ENCODE measurements around the gene HOATZ. TPM values are rescaled to one million over a fixed set of nuclear protein-coding genes. Genes with fewer than 3 reads are reported as not detected.

Gene HOATZ
- total and polyA plus RNA-seq, 2 donors from 2014 or later = not detected

GRCh38 chr11:111561791-111562325, 47.3 kb downstream of the HOATZ start:
- no peaks in the 10 kb centered on the region for H3K36me3 ChIP-seq (ENCODE audit: control insufficient read depth in 2 of 3, insufficient read depth in 3 of 3, low read length in 3 of 3)
- H3K9me3 ChIP-seq (ENCODE audit: control insufficient read depth in 2 of 3, insufficient read depth in 1 of 3, low read length in 3 of 3) = no peaks in the 10 kb centered on the region
- intact Hi-C loops (cut with DNase I) = no loop called here
- TF ChIP-seq CTCF (IDR thresholded peaks at IDR 0.05; ENCODE audit: borderline replicate concordance, extremely low read depth, insufficient read depth) = no peak
- FAIRE-seq (no peak), DNase-seq (no peak)
- peaks cover 0 to 2% (median 0%) of the 10 kb centered on the region in 3 donors for H3K4me1 ChIP-seq (ENCODE audit: control insufficient read depth in 2 of 3, insufficient read depth in 2 of 3, low read depth in 1 of 3, low read length in 3 of 3)
- no peak overlapping the region for H3K9ac ChIP-seq (ENCODE audit: low read length in 3 of 3)
- H3K27ac ChIP-seq (ENCODE audit: low read depth in 2 of 2, low read length in 2 of 2) = no peak overlapping the region
- H3K27me3 ChIP-seq (ENCODE audit: control insufficient read depth, insufficient read depth, low read length) = no peaks in the 10 kb centered on the region
- H3K4me3 ChIP-seq (ENCODE audit: low read length in 3 of 3) = no peak overlapping the region

DNA sequence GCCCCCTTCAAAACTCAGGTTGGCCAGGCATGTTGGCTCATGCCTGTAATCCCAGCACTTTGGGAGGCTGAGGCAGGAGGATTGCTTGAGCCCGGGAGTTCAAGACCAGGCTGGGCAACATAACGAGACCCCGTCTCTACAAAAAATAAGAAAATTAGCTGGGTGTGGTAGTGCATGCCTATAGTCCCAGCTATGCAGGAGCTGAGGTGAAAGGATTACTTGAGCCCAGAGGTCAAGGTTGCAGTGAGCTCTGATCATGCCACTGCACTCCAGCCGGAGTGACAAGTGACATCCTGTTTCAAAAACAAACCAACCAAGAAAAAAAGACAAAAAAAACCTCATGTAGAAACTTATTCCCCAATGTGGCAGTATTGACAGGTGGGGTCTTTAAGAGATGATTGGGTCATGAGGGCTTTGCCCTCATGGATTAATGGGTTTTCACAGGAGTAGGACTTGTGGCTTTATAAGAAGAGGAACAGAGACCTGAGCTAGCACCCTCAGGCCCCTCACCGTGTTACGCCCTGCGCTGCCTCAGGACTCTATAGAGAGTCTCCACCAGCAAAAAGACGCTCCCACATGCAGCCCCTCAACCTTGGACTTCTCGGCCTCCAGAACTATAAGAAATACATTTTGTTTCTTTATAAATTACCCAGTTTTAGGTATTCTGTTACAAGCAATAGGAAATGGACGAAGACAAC, 48.3 kb downstream of the HOATZ start:
- Histone ChIP-seq H3K9ac (ENCODE audit: low read length in 3 of 3) (no peak overlapping the region), H3K4me1 (ENCODE audit: control insufficient read depth in 2 of 3, insufficient read depth in 2 of 3, low read depth in 1 of 3, low read length in 3 of 3) (peaks cover 0 to 2% (median 0%) of the 10 kb centered on the region in 3 donors), H3K27me3 (ENCODE audit: control insufficient read depth, insufficient read depth, low read length) (no peaks in the 10 kb centered on the region), H3K4me3 (ENCODE audit: low read length in 3 of 3) (no peak overlapping the region), H3K27ac (ENCODE audit: low read depth in 2 of 2, low read length in 2 of 2) (no peak overlapping the region), H3K9me3 (ENCODE audit: control insufficient read depth in 2 of 3, insufficient read depth in 1 of 3, low read length in 3 of 3) (no peaks in the 10 kb centered on the region), H3K36me3 (ENCODE audit: control insufficient read depth in 2 of 3, insufficient read depth in 3 of 3, low read length in 3 of 3) (no peaks in the 10 kb centered on the region)
- TF ChIP-seq CTCF (IDR thresholded peaks at IDR 0.05; ENCODE audit: borderline replicate concordance, extremely low read depth, insufficient read depth) = no peak
- DNase-seq = no peak
- FAIRE-seq = no peak
- intact Hi-C loops (cut with DNase I) = no loop called here

DNA sequence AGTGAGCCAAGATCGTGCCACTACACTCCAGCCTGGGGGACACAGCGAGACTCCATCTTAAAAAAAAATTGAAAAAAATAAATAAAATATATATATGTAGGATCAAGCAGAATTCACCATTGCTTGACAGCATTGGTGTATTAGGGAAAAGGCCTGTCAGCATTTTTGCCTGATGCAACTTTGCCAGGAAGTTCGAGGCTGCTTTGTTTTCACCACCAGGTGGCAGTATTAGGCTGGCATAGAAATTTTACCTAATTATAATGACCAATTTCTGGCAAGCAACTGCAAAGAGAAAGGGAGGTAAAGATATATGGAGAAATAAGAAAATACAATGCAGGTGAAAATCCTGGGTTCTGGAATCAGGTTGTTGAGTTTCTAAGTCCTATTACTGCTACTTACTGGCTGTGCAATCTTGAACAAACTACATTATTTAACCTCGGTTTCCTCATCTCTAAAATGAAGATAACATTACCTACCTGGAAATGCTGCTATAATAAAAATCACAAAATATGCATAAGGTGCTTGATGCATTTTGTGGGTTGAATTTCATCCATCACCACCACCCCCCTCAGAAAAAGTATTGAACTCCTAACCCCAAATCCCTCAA, 50.6 kb downstream of the HOATZ start:
- FAIRE-seq (peak; percentile 98), DNase-seq (peak in 4 of 5 donors; percentile 65 to 83 (median 80))
- peaks cover 0 to 2% (median 0%) of the 10 kb centered on the region in 3 donors for H3K4me1 ChIP-seq (ENCODE audit: control insufficient read depth in 2 of 3, insufficient read depth in 2 of 3, low read depth in 1 of 3, low read length in 3 of 3)
- TF ChIP-seq CTCF (IDR thresholded peaks at IDR 0.05; ENCODE audit: borderline replicate concordance, extremely low read depth, insufficient read depth) = peak; percentile 93
- no peak overlapping the region for H3K27ac ChIP-seq (ENCODE audit: low read depth in 2 of 2, low read length in 2 of 2)
- no peaks in the 10 kb centered on the region for H3K9me3 ChIP-seq (ENCODE audit: control insufficient read depth in 2 of 3, insufficient read depth in 1 of 3, low read length in 3 of 3)
- intact Hi-C loops (cut with DNase I) = no loop called here
- no peak overlapping the region for H3K4me3 ChIP-seq (ENCODE audit: low read length in 3 of 3)
- H3K36me3 ChIP-seq (ENCODE audit: control insufficient read depth in 2 of 3, insufficient read depth in 3 of 3, low read length in 3 of 3) = no peaks in the 10 kb centered on the region
- H3K9ac ChIP-seq (ENCODE audit: low read length in 3 of 3) = no peak overlapping the region
- H3K27me3 ChIP-seq (ENCODE audit: control insufficient read depth, insufficient read depth, low read length) = no peaks in the 10 kb centered on the region

Data from kidney (tissue), 14 donors.